IMR-90 (cell line): ENCODE data around the gene IRGM. TPM values are rescaled to one million over a fixed set of nuclear protein-coding genes. Genes with fewer than 3 reads are reported as not detected.

Experiments used
- ATAC-seq: fragments of 200-7000 bp; cut with Tn5 transposase; 2 replicates; pipeline ENCODE4 v1.9.1; 2020; ENCODE audit warnings: low read depth, mild to moderate bottlenecking, moderate library complexity
- BruUV-seq: library from RNA; stranded (reverse); fragments of 400-500 nt; replicated peaks from 2 replicates; lab custom pipeline; 2021; lab: Mats Ljungman, UMichigan
- CTCF ChIA-PET: fragments of 300-600 bp; formaldehyde crosslinking; extraction: SDS; loops from one replicate; lab custom pipeline; 2021; ENCODE audit warnings: antibody characterized with exemption; lab: Yijun Ruan, JAX
- POLR2A ChIA-PET: fragments of 300-600 bp; sonication (Branson Sonifier 250); formaldehyde crosslinking; loops from one replicate; lab custom pipeline; 2022; ENCODE audit warnings: antibody characterized with exemption; ENCODE audit not compliant: unreplicated experiment; lab: Charles Lee
- DNase-seq: peaks from one replicate; pipeline ENCODE4 v3.0.0; 2013
- H2AFZ ChIP-seq: replicated peaks from 2 replicates; pipeline ENCODE3; 2013; ENCODE audit warnings: low read length, mild to moderate bottlenecking; ENCODE audit not compliant: poor library complexity
- H2AK5ac ChIP-seq: 2 replicates; pipeline ENCODE4 v1.6.1; 2013; ENCODE audit warnings: low read depth, low read length, inconsistent platforms
- H2AK9ac ChIP-seq: replicated peaks from 2 replicates; pipeline ENCODE3; 2013; ENCODE audit warnings: mild to moderate bottlenecking, low read depth, low read length, moderate library complexity; ENCODE audit not compliant: poor library complexity
- H2BK120ac ChIP-seq: 2 replicates; pipeline ENCODE4 v1.6.1; 2013; ENCODE audit warnings: low read depth, low read length, inconsistent platforms
- H2BK15ac ChIP-seq: 3 replicates; pipeline ENCODE4 v1.6.1; 2013; ENCODE audit warnings: low read depth, low read length, inconsistent platforms
- H2BK20ac ChIP-seq: 2 replicates; pipeline ENCODE4 v1.6.1; 2013; ENCODE audit warnings: low read depth, mild to moderate bottlenecking, inconsistent platforms, low read length, moderate library complexity
- H2BK5ac ChIP-seq: 2 replicates; pipeline ENCODE4 v1.6.1; 2013; ENCODE audit warnings: mild to moderate bottlenecking, low read depth, low read length, inconsistent platforms; ENCODE audit not compliant: poor library complexity, severe bottlenecking
- H3K14ac ChIP-seq: replicated peaks from 2 replicates; pipeline ENCODE4 v1.6.1; 2013; ENCODE audit warnings: low read depth, low read length, inconsistent platforms
- H3K18ac ChIP-seq: 2 replicates; pipeline ENCODE4 v1.6.1; 2013; ENCODE audit warnings: low read depth, low read length, control low read depth
- H3K23ac ChIP-seq: 2 replicates; pipeline ENCODE4 v1.6.1; 2013; ENCODE audit warnings: low read depth, low read length, inconsistent platforms
- H3K27ac ChIP-seq: 2 replicates; pipeline ENCODE4 v1.5.1; 2013; ENCODE audit warnings: mild to moderate bottlenecking, control low read depth, low read length; ENCODE audit not compliant: insufficient read depth
- H3K27me3 ChIP-seq: 2 replicates; pipeline ENCODE4 v1.6.1; 2013; ENCODE audit warnings: low read length; ENCODE audit not compliant: control insufficient read depth, insufficient read depth
- H3K36me3 ChIP-seq: 2 replicates; pipeline ENCODE4 v1.6.1; 2013; ENCODE audit warnings: low read length, mixed read lengths; ENCODE audit not compliant: control insufficient read depth, insufficient read depth
- H3K4ac ChIP-seq: 2 replicates; pipeline ENCODE4 v1.6.1; 2013; ENCODE audit warnings: low read depth, low read length, inconsistent platforms
- H3K4me1 ChIP-seq: 2 replicates; pipeline ENCODE4 v1.6.1; 2013; ENCODE audit warnings: low read length, mixed read lengths; ENCODE audit not compliant: control insufficient read depth, insufficient read depth
- H3K4me2 ChIP-seq: 2 replicates; pipeline ENCODE4 v1.6.1; 2013; ENCODE audit warnings: low read depth, mild to moderate bottlenecking, control low read depth, low read length, moderate library complexity
- H3K4me3 ChIP-seq: 2 replicates; pipeline ENCODE4 v1.5.1; 2013; ENCODE audit warnings: low read depth, mild to moderate bottlenecking, control low read depth, low read length, moderate library complexity; ENCODE audit not compliant: insufficient read depth
- H3K56ac ChIP-seq: 2 replicates; pipeline ENCODE4 v1.6.1; 2013; ENCODE audit warnings: low read length, inconsistent platforms; ENCODE audit not compliant: insufficient read depth; ENCODE audit errors: extremely low read depth
- H3K79me1 ChIP-seq, 2 experiments: 2 replicates each; pipeline ENCODE4 v1.6.1; 2013; ENCODE audit warnings: low read length in 2 of 2, inconsistent platforms in 1 of 2, low read depth in 1 of 2
- H3K9ac ChIP-seq: 2 replicates; pipeline ENCODE4 v1.6.1; 2013; ENCODE audit warnings: low read depth, low read length, control low read depth
- H3K9me1 ChIP-seq: 2 replicates; pipeline ENCODE4 v1.6.1; 2013; ENCODE audit warnings: low read length, inconsistent platforms; ENCODE audit not compliant: insufficient read depth
- H3K9me3 ChIP-seq: 2 replicates; pipeline ENCODE4 v1.6.1; 2013; ENCODE audit warnings: low read length; ENCODE audit not compliant: control insufficient read depth, insufficient read depth
- H4K20me1 ChIP-seq: 2 replicates; pipeline ENCODE4 v1.6.1; 2013; ENCODE audit warnings: low read length, inconsistent platforms; ENCODE audit not compliant: insufficient read depth
- H4K5ac ChIP-seq: 2 replicates; pipeline ENCODE4 v1.6.1; 2013; ENCODE audit warnings: mild to moderate bottlenecking, low read depth, low read length, control low read depth
- H4K8ac ChIP-seq, 2 experiments: 2 replicates each; pipeline ENCODE4 v1.6.1; 2013; ENCODE audit warnings: low read depth in 2 of 2, low read length in 2 of 2, control low read depth in 1 of 2, inconsistent platforms in 1 of 2
- H4K91ac ChIP-seq: 2 replicates; pipeline ENCODE4 v1.6.1; 2013; ENCODE audit warnings: low read depth, low read length, inconsistent platforms; ENCODE audit not compliant: insufficient read depth
- BHLHE40 ChIP-seq: fragments of 150-350 bp; IDR thresholded peaks from 2 replicates; pipeline ENCODE4 v1.6.1; 2016; ENCODE audit warnings: mild to moderate bottlenecking, low read depth, low read length
- ELK1 ChIP-seq: fragments of 150-350 bp; IDR thresholded peaks from 2 replicates; pipeline ENCODE4 v1.6.1; 2016; ENCODE audit warnings: low read depth, mild to moderate bottlenecking, low read length, moderate library complexity, borderline replicate concordance
- FOS ChIP-seq: fragments of 150-350 bp; IDR thresholded peaks from 2 replicates; pipeline ENCODE4 v1.6.1; 2016; ENCODE audit warnings: low read depth, low read length
- MAFK ChIP-seq: IDR thresholded peaks from 2 replicates; pipeline ENCODE4 v1.6.1; 2012; ENCODE audit warnings: low read depth, low read length, improper control_type of control experiment
- MAZ ChIP-seq: IDR thresholded peaks from 2 replicates; pipeline ENCODE4 v1.6.1; 2012; ENCODE audit warnings: low read depth, mild to moderate bottlenecking, low read length, improper control_type of control experiment, moderate library complexity, borderline replicate concordance
- MXI1 ChIP-seq: IDR thresholded peaks from 2 replicates; pipeline ENCODE4 v1.6.1; 2012; ENCODE audit warnings: low read depth, mild to moderate bottlenecking, low read length, moderate library complexity, borderline replicate concordance
- NFE2L2 ChIP-seq: fragments of 150-350 bp; IDR thresholded peaks from 2 replicates; pipeline ENCODE4 v1.6.1; 2016; ENCODE audit warnings: low read depth, mild to moderate bottlenecking, low read length
- RAD21 ChIP-seq: IDR thresholded peaks from 2 replicates; pipeline ENCODE4 v1.6.1; 2012; ENCODE audit warnings: low read length, improper control_type of control experiment
- RFX5 ChIP-seq: IDR thresholded peaks from 2 replicates; pipeline ENCODE4 v1.8.0; 2012; ENCODE audit warnings: low read depth, mild to moderate bottlenecking, low read length, moderate library complexity
- USF2 ChIP-seq: fragments of 150-350 bp; IDR thresholded peaks from 2 replicates; pipeline ENCODE4 v1.6.1; 2017; ENCODE audit warnings: mild to moderate bottlenecking, antibody characterized with exemption, low read length, low read depth
- WGBS, 2 experiments: methylation state at CpG; one replicate each; pipeline versions ENCODE4 v1.1.5 to v1.1.7; 2013; ENCODE audit warnings: missing lambda C conversion rate in 2 of 2; ENCODE audit not compliant: insufficient read length in 1 of 2; ENCODE audit errors: extremely low coverage in 2 of 2; 5-methylcytosine and 5-hydroxymethylcytosine counted together
- dilution Hi-C: fragments of 300-500 bp; cut with HindIII; formaldehyde crosslinking; loops from one replicate; pipeline ENCODE4 v1.14.3; 2018; ENCODE audit warnings: low sequenced_read_pairs; ENCODE audit not compliant: unreplicated experiment
- in situ Hi-C: fragments of 300-500 bp; cut with MboI; formaldehyde crosslinking; loops from 3 replicates; pipeline ENCODE4 v1.14.3; 2019; ENCODE audit warnings: low sequenced_read_pairs, inconsistent platforms, mixed read lengths
- intact Hi-C: fragments of 100-400 bp; cut with micrococcal nuclease; formaldehyde crosslinking; loops from 2 replicates; pipeline ENCODE4 v1.10.0; 2022
- polyA plus RNA-seq, 3 experiments: library from polyadenylated mRNA; depleted of rRNA; stranded (reverse); fragments of >200 nt; gene quantifications; 2 replicates each; pipeline ENCODE4 v1.2.3, GENCODE V29; 2012; ENCODE audit warnings: low replicate concordance in 1 of 3
- total RNA-seq: library from RNA; depleted of rRNA; stranded (reverse); fragments of >200 nt; gene quantifications from 2 replicates; pipeline ENCODE4 v1.2.3, GENCODE V29; 2012

Gene IRGM
- total and polyA plus RNA-seq, 2 of the 4 experiments (the other 2 are of a cell fraction), result not detected

GRCh38 chr5:150809363-150809762 lies 37.0 kb upstream of the IRGM start:
- TF ChIP-seq USF2 (no peak), FOS (no peak), MXI1 (no peak), BHLHE40 (no peak), MAZ (no peak), RFX5 (no peak), RAD21 (no peak), MAFK (no peak), ELK1 (no peak), NFE2L2 (no peak)
- Histone ChIP-seq H3K4ac (no peak overlapping the region), H2AK9ac (no peak overlapping the region), H2AFZ (no peak overlapping the region), H4K20me1 (no peaks in the 10 kb centered on the region), H3K23ac (no peak overlapping the region), H3K4me2 (no peak overlapping the region), H3K9ac (no peak overlapping the region), H4K5ac (no peak overlapping the region), H3K36me3 (no peaks in the 10 kb centered on the region), H2BK120ac (no peak overlapping the region), H3K14ac (no peak overlapping the region), H2BK20ac (no peak overlapping the region), H3K79me1 (no peaks in the 10 kb centered on the region), H3K18ac (no peak overlapping the region), H4K8ac (no peak overlapping the region), H3K9me3 (no peaks in the 10 kb centered on the region; the same call in 1 of the 2 replicates), H3K27ac (no peak overlapping the region), H2AK5ac (no peak overlapping the region), H3K9me1 (no peaks in the 10 kb centered on the region), H3K56ac (no peak overlapping the region), H3K4me1 (no peaks in the 10 kb centered on the region), H3K27me3 (no peaks in the 10 kb centered on the region; the same call in 1 of the 2 replicates), H2BK5ac (no peak overlapping the region), H4K91ac (no peak overlapping the region), H3K4me3 (no peak overlapping the region), H2BK15ac (no peak overlapping the region)
- no peak for DNase-seq
- in situ Hi-C loops (no loop called here), intact Hi-C loops (no loop called here), dilution Hi-C loops (no loop called here)
- ChIA-PET POLR2A (no interaction called here), CTCF (no interaction called here)
- no TSS peak for BruUV-seq
- no peak for ATAC-seq
- 100% methylated on average over 2 of the region's 3 CpGs; no CpG with 5 or more reads in 1 of the 2 experiments for WGBS, 2 experiments
